Duodenal mucosa (tissue), 2 donors: ENCODE results near the gene TBC1D8.

Experiments
- H3K27ac ChIP-seq: one replicate; pipeline ENCODE4 v1.7.0; 2013; ENCODE audit warnings: low read depth, low read length
- H3K27me3 ChIP-seq, 2 donors: one replicate each; pipeline ENCODE4 v1.7.0; 2013; ENCODE audit warnings: low read length in 2 of 2, control low read depth in 1 of 2; ENCODE audit not compliant: insufficient read depth in 2 of 2, control insufficient read depth in 1 of 2
- H3K36me3 ChIP-seq, 2 donors: one replicate each; pipeline ENCODE4 v1.7.0; 2013; ENCODE audit warnings: low read length in 2 of 2, control low read depth in 1 of 2; ENCODE audit not compliant: insufficient read depth in 2 of 2, control insufficient read depth in 1 of 2
- H3K4me1 ChIP-seq, 2 donors: one replicate each; pipeline ENCODE4 v1.7.0; 2013; ENCODE audit warnings: low read length in 2 of 2, control low read depth in 1 of 2; ENCODE audit not compliant: insufficient read depth in 2 of 2, control insufficient read depth in 1 of 2
- H3K4me3 ChIP-seq, 2 donors: one replicate each; pipeline ENCODE4 v1.7.0; 2013; ENCODE audit warnings: low read length in 2 of 2, low read depth in 1 of 2
- H3K9ac ChIP-seq, 2 donors: one replicate each; pipeline ENCODE4 v1.7.0; 2013; ENCODE audit warnings: low read length in 2 of 2, low read depth in 1 of 2
- H3K9me3 ChIP-seq, 2 donors: one replicate each; pipeline ENCODE4 v1.7.0; 2013; ENCODE audit warnings: low read length in 2 of 2, control low read depth in 1 of 2; ENCODE audit not compliant: control insufficient read depth in 1 of 2

Gene TBC1D8

GRCh38 chr2:101004620-101005325 lies 146.4 kb downstream of the TBC1D8 start:
- no peak overlapping the region for H3K4me3 ChIP-seq
- no peak overlapping the region for H3K9ac ChIP-seq
- H3K27ac ChIP-seq: no peak overlapping the region
- peaks cover 19 to 25% of the 10 kb centered on the region in 2 donors for H3K4me1 ChIP-seq
- peaks cover 36 to 48% of the 10 kb centered on the region in 2 donors for H3K36me3 ChIP-seq
- no peaks in the 10 kb centered on the region for H3K27me3 ChIP-seq
- no peaks in the 10 kb centered on the region for H3K9me3 ChIP-seq

DNA sequence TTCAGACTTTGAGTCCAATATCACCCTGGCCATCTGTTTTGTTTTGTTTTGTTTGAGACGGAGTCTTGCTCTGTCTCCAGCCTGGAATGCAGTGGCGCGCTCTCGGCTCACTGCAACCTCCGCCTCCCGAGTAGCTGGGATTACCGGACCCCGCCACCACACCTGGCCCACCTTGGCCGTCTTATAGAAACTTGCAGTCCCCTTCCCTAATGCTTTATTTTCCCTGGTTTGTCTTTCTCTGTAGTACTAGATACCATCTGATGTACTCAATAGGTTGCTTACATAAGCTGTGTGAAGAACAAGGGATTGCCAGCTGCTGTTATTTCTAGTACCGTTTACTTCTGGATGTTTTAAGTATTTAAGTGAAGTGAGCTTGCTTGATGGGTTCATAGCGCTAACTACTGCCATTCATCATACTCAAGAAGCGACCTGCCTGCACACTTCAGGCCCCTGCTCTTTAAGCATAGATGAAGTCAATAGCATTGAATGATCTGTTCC lies 147.9 kb downstream of the TBC1D8 start:
- Histone ChIP-seq H3K36me3 (peaks cover 36 to 48% of the 10 kb centered on the region in 2 donors), H3K9me3 (no peaks in the 10 kb centered on the region), H3K27ac (no peak overlapping the region)

GRCh38 chr2:101002562-101003277 lies 148.5 kb downstream of the TBC1D8 start:
- Histone ChIP-seq H3K9me3 (no peaks in the 10 kb centered on the region), H3K4me3 (peak overlapping the region; percentile 97), H3K4me1 (peaks cover 19 to 25% of the 10 kb centered on the region in 2 donors), H3K27ac (peak overlapping the region; percentile 82), H3K9ac (peak overlapping the region; percentile 94 to 97), H3K27me3 (no peaks in the 10 kb centered on the region), H3K36me3 (peaks cover 36 to 42% of the 10 kb centered on the region in 2 donors)

More for the DNA sequence above, 147.9 kb downstream of the TBC1D8 start:
- Histone ChIP-seq H3K9ac (peak overlapping the region; percentile 94 to 97), H3K4me1 (peaks cover 19 to 25% of the 10 kb centered on the region in 2 donors), H3K4me3 (peak overlapping the region; percentile 97), H3K27me3 (no peaks in the 10 kb centered on the region)

- peaks cover 19 to 25% of the 10 kb centered on the region in 2 donors for H3K4me1 ChIP-seq
- peak within 1 kb of the TSS; percentile 94 to 97 for H3K9ac ChIP-seq
- H3K27me3 ChIP-seq: no peaks in the 10 kb centered on the region
- peaks cover 30 to 39% of the 10 kb centered on the region in 2 donors for H3K36me3 ChIP-seq
- H3K4me3 ChIP-seq: peak within 1 kb of the TSS; percentile 97
- H3K27ac ChIP-seq: peak within 1 kb of the TSS; percentile 82
- H3K9me3 ChIP-seq: no peaks in the 10 kb centered on the region
Measured at GRCh38 chr2:101001691-101002561, 149.3 kb downstream of the TBC1D8 start, which contains the start of gene RPL31. RPL31 (plus strand) TSS chr2:101002289; CDS start chr2:101002702, 413 bp downstream.

DNA sequence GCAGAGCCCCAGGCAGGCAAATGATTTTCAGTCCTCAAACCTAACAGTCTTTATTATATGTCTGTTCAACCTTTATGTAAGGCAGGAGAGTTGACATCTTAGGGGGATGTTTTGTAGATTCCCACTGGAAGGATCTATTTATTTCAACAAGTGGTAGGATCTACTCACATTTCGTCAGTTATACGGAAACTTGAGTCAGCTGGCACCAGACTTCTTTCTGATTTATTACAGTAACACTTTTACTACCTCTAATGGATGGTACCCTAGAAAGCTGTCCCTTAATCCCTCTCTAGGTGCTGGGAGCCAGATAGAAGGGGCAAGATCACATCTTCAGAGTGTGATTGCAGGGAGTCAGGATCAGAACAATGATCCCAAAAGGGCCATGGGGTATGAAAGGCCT lies 151.2 kb downstream of the TBC1D8 start:
- no peak overlapping the region for H3K4me3 ChIP-seq
- H3K27ac ChIP-seq: no peak overlapping the region
- no peak overlapping the region for H3K9ac ChIP-seq
- H3K4me1 ChIP-seq: peaks cover 19 to 23% of the 10 kb centered on the region in 2 donors
- peaks cover 24 to 27% of the 10 kb centered on the region in 2 donors for H3K36me3 ChIP-seq
- no peaks in the 10 kb centered on the region for H3K9me3 ChIP-seq
- no peaks in the 10 kb centered on the region for H3K27me3 ChIP-seq

DNA sequence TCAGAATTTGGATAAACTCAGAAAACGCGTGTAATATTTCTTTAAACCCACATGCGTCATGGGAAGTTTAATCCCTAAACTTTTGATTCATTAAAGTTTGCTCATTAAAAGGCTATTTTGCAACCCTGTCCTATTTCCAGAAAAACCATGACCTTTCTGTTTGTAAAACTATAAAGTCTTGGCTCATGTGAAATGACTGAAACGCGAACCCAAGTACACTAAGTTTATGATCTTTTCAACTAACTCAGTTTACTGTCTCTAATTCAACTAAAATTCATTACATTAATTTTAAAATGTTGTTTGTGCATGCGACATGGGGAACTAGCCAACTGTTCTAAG lies 153.0 kb downstream of the TBC1D8 start:
- H3K36me3 ChIP-seq: peaks cover 16 to 22% of the 10 kb centered on the region in 2 donors
- no peak overlapping the region for H3K9ac ChIP-seq
- H3K4me3 ChIP-seq: no peak overlapping the region
- H3K27me3 ChIP-seq: no peaks in the 10 kb centered on the region
- H3K27ac ChIP-seq: no peak overlapping the region
- H3K9me3 ChIP-seq: no peaks in the 10 kb centered on the region
- peaks cover 4 to 8% of the 10 kb centered on the region in 2 donors for H3K4me1 ChIP-seq

DNA sequence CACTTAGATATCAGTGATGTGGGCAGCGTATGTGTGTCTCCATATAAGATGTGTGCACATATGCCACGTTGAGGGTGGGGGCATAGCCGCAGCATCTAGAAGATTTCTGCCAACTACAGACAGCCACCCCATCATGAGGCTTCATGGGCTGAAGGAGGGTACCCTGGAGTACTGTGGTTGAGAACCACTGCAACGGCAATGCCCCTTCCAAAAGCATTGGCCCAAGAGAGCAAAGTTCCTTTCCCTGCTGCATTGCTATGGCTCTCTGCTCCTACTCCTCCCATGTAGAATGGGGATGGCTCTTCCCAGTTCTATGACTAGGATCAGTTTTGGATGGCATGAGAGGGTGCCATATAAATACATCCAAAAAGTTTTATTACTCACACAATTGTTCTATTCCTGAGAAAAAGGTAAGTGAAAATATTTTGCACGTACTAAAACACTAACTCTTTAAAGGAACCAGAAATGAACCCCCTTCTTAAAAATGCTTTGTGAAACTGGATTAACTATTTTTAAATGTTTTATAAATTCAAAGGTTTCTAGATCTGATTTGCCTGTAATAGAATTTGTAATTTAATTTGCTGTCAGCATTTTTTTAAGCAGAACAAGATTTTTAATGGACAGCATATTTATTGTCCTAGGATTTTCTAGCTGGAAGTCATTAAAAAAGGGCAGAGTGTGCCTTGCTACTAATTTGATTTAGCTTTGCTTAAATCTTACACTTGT lies 153.5 kb downstream of the TBC1D8 start:
- peaks cover 4 to 5% of the 10 kb centered on the region in 2 donors for H3K4me1 ChIP-seq
- no peaks in the 10 kb centered on the region for H3K9me3 ChIP-seq
- no peak overlapping the region for H3K9ac ChIP-seq
- H3K27me3 ChIP-seq: no peaks in the 10 kb centered on the region
- H3K4me3 ChIP-seq: no peak overlapping the region
- H3K36me3 ChIP-seq: peaks cover 16 to 23% of the 10 kb centered on the region in 2 donors
- H3K27ac ChIP-seq: no peak overlapping the region

DNA sequence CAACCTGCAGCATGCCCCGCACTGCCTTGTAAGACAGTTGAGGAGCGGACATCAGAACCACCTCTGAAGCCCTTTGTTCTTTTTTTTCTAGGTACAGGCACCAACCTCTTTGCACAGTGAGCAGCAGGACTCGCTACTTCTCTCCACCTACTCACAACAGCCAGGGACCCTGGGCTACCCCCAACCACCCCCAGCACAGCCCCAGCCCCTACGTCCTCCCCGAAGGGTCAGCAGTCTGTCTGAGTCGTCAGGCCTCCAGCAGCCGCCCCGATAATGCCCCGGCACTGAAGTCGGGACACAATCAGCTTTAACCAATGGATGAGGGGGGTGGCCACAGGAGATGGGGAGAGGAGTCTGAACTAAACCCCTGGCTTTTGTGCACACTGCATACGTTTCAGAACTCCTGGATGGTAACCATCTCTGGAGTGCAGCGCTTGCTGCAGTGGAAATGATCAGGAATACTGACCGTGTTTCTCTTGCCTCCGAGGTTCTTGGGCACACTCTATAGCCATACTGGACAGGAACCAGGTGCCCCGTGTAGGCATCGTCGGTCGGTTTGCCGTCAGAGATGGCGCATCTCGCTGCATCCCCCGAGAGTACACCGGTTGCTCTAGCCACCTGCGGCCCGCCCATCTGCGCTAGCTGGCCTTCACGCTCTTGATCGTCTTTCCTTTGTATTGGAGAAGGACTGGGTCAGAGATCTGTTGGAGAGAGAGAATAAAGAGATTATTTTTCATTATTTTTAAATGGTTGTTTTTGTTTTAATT lies 155.7 kb downstream of the TBC1D8 start:
- Histone ChIP-seq H3K36me3 (peaks cover 21 to 34% of the 10 kb centered on the region in 2 donors), H3K27me3 (no peaks in the 10 kb centered on the region), H3K4me1 (no peaks in the 10 kb centered on the region), H3K4me3 (no peak overlapping the region), H3K27ac (no peak overlapping the region), H3K9ac (no peak overlapping the region), H3K9me3 (no peaks in the 10 kb centered on the region)

- Histone ChIP-seq H3K36me3 (peaks cover 24 to 37% of the 10 kb centered on the region in 2 donors), H3K9me3 (no peaks in the 10 kb centered on the region), H3K9ac (no peak overlapping the region), H3K27me3 (no peaks in the 10 kb centered on the region), H3K4me1 (no peaks in the 10 kb centered on the region), H3K4me3 (no peak overlapping the region), H3K27ac (no peak overlapping the region)
Measured at GRCh38 chr2:100993294-100993693, 157.9 kb downstream of the TBC1D8 start.
